GM21528 (cell line): ENCODE data around the gene SPNS1.

Experiments
- ATAC-seq: cut with Tn5 transposase; IDR thresholded peaks from one replicate; pipeline ENCODE4 v1.9.1; 2021; ENCODE audit warnings: mild to moderate bottlenecking, moderate library complexity; ENCODE audit not compliant: unreplicated experiment, low FRiP score

SPNS1 gene

DNA sequence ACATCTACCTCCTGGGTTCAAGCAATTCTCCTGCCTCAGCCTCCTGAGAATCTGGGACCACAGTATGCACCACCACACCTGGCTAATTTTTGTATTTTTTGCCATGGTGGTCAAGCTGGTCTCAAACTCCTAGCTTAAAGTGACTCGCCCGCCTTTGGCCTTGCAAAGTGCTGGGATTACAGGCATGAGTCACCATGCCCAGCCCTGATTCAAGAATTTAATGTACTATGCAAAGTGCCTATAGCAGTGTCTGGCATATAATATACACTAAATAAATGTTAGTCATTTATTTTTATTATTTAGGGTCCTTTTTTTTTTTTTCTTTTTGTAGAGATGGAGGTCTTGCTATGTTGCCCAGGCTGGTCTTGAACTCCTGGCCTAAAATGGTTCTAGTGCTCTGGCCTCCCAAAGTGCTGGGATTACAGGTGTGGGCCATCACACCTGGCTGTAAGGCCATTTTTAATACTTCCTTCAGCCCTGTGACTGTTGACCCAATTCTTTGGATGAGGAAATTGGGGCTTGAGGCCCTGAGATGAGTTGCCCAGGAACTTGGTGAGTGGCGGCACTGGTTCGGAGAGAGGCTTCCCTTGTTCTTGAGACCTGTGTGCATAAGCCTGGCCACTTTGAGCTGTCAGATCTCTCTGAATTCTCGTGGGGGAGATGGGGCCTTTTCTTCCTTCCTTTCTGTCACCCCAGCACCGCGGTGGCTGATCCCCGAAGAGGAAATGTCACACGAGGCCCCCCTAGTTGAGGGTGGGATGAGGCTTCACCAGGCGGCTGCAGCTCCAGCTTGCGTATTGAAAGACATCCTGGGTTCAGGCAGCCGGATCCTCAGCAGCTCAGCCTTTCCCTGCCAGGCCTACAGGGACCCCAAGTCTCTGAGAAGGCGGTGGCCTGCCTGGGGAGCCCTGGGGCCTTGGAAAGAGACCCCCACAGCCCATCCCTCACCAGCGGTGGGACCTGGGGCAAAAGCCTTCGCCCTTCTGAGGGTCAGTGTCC is 49.0 kb downstream of the SPNS1 start:
- no peak for ATAC-seq

DNA sequence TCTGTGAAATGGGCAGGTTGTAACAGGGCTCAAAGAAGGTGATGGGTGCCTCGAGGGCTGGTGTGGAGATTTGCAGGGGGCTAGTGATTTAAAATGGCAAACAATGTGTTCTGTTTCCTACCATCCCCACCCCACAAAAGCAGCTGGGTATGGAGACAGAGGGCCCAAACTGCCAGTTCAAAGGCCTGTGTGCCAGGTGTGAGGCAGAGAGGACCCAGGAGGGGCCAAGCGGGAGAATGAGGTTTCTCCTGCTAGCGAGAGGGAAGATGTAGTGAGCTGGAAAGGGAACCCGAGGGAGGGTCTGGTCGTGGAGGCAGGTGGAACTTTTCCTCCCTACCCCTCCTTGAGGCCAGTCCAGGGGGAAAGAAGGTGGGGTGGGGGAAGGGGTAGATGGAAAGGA is 49.7 kb downstream of the SPNS1 start:
- ATAC-seq = no peak

DNA sequence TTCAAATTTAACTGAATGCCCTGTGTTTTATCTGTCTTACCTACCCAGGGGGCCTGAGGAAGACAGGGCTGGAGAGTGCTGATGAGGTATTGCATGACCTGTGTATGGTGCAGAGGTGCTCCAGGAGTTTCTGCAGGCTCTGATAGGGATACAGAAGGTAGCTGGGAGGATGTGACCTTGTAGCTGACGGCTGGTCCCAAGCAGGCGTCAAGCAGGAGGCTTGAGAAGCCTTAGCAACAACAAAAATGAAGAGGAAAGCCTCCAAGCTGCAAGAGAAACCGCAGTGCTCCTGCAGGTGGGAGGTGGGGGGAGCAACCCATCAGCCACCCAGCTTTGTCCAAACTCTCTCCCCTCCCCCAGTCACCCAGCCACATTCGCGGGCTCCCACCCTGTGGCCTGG is 50.6 kb downstream of the SPNS1 start:
- ATAC-seq = no peak

DNA sequence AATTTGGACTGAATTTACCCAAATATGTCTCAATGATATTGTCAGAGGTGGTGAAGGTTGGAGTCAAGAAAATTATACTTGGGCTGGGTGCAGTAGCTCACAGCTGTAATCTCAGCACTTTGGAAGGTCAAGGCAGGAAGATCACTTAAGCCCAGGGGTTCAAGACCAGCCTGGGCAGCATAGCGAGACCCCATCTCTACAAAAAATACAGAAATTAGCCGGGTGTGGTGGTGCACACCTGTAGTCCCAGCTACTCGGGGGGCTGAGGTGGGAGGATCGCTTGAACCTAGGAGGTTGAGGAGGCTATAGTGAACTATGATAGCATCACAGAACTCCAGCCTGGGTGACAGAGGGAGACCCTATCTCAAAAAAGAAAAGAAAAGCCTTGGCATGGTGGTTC is 51.2 kb downstream of the SPNS1 start:
- ATAC-seq = no peak

GRCh38 chr16:29028457-29029167 is 54.0 kb downstream of the SPNS1 start:
- no peak for ATAC-seq

DNA sequence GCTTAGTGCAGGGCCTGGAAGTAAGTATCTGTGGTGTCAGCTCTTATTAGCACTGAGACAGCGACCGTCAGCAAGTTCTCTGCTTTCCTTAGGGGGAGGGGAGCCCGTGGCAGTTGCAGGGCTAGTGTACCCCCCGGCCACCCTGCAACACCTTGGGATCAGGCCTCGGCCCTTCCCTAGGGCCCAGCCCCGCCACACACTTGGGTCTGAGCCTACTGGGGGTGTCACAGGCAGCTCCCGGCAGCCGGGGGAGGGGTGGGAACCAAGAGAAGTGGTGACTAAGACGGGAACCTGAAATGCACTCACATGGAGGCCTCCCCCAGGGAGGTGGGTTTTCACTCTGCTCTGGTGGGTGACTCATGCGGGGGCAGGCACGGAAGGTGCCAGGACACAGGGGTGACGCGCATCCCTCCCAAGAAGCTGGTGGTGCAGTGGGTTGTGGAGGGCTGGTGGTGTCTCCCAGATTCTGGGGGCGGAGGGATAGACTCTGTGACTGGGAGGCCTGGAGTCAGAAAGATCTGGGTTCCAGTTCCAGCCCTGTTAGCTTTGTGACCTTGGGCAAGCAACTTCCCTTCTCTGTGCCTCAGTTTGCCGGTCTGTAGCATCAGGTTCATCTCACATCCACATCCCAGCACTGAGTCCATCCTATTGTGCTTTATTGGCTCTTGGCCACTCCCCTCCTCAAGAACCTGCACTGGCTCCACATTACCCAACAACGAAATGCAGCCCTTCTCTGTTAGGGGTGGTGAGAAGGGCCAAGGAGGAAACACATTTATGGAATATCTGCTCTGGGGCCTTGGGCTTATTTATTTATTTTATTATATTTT is 54.8 kb downstream of the SPNS1 start:
- no peak for ATAC-seq

DNA sequence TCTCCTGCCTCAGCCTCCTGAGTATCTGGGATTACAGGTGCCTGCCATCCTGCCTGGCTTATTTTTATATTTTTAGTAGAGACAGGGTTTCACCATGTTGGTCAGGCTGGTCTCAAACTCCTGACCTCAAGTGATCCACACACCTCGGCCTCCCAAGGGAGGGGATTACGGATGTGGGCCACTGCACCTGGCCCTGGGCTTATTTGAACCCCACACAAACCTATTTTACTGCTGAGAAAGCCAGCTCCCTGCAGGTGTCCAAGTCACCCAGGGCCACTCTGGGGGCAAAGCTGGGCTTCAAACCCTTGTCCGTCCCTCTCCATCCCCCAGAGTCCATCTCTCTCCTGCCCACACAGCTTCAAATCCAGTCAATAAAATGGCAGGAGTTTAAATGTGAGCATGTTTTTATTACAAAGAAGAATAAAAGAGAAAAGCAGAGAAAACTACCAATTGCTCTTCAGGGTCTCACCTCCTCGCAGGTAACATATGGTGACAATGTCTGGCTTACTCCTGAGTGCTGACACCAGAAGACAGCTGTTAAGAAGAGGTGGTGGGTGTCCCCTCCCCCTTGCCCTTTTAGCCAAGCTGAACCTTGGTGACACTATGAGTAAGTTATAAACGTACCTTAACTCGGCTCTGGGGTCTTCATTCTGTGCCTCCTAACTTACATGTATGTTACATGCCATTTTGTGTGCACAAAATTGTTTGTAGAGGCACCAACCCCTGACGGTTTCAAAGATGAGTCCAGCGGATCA is 55.7 kb downstream of the SPNS1 start:
- ATAC-seq = no peak
